Stimulated activated CD4-positive, alpha-beta T cell treated with anti-CD3 and anti-CD28 coated beads, Interleukin-2, amount 100 ng/mL, for 48 hours (primary cell): ENCODE data around the gene ZFHX3.

ENCODE experiments used
- DNase-seq, 2 donors: peaks; one replicate each; pipeline ENCODE4 v3.0.0-alpha.2; 2020

The ZFHX3 gene

GRCh38 chr16:72891291-72892227 lies 156.4 kb downstream of the ZFHX3 start:
- no peak for DNase-seq

GRCh38 chr16:72890587-72890986 lies 157.3 kb downstream of the ZFHX3 start:
- DNase-seq: no peak

DNA sequence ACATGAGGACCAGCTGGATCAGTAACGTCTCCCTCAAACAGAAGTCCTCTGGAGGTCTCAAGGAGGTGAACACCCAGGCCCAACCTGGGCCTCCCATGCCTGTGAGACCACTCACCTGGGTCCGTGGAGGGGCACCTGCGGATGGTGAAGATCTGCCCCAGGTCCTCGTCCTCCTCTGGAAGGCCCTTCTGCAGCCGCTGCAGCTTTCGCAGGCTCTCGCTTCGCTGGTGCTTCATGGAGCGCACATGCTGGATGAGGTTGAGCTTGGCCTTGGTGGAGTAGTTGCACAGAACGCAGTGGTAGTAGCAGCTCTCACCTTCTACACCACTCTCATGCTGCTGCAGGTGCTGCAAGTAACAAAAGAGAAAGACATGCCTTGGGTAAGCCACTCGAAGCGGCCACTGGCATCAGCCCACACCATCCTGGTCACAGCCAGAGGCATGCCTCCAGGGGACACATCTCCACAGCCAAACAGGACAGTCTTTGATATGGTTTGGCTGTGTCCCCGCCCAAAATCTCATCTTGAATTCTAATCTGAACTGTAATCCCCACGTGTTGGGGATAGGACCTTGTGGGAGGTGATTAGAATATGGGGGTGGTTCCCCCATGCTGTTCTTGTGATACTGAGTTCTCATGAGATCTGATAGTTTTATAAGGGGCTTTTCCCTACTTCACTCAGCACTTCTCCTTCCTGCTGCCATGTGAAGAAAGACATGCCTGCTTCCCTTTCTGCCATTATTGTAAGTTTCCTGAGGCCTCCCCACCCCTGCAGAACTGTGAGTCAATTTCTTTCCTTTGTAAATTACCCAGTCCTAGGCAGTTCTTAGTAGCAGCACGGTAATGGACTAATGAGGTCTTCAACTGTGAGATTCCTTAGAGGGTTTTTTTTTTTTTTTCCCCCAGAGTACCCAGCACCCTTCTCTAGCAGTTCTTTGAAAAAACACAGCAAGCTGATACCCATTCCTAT lies 158.0 kb downstream of the ZFHX3 start:
- DNase-seq: no peak

- no peak for DNase-seq
Measured at GRCh38 chr16:72887537-72887936, 160.4 kb downstream of the ZFHX3 start.

DNA sequence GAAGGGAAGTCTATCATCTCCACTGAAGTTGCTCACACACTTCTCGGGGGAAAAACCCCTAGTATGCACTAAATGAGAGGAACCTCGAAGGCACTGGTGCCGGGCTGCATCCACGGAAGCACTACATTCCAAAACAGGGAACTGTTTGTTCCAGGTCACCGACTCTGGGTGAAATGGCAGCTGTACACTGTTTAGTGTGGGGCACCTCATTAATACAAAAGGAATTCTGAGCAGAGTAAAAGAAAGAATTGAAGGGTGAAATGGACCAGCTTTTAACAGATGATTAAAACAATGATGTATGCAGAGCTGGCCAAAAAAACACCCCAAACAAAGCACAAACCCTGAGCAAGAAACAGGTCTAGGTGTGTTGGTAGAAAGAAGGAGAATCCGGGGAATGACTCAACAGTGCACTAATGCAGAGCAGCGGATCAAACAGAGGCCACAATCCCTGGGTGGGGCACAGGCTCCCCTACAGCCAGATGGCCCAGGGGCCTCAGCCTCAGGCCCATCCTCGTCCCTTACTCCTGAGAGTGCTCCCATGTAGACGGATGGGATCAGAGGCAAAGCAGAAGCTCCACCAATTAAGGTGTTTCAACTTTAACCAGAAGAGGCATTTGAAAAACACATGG lies 161.5 kb downstream of the ZFHX3 start:
- DNase-seq: no peak

- DNase-seq: no peak
Measured at GRCh38 chr16:72884573-72884972, 163.4 kb downstream of the ZFHX3 start.

DNA sequence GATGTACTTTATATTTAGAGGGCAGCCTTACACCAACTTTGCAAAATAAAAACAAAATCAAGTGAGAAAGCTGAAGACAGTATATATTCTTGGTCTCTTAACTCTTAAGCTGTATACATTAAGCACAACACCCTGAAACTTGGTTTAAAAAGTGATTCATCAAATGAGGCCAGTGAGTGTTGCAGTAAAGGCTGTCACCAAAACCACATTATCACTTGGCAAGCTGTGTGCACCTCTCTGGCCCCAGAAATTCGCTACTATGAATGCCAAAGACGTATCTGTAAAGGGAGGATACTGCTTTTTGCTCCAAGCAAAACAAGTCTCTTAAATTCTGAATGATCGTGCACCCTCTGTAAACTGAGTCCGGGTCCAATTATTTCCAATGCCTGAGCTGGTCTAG lies 163.9 kb downstream of the ZFHX3 start:
- no peak for DNase-seq

- no peak for DNase-seq
Measured at GRCh38 chr16:72879846-72880245, 168.1 kb downstream of the ZFHX3 start.

GRCh38 chr16:72878301-72879269 lies 169.3 kb downstream of the ZFHX3 start:
- DNase-seq: no peak

DNA sequence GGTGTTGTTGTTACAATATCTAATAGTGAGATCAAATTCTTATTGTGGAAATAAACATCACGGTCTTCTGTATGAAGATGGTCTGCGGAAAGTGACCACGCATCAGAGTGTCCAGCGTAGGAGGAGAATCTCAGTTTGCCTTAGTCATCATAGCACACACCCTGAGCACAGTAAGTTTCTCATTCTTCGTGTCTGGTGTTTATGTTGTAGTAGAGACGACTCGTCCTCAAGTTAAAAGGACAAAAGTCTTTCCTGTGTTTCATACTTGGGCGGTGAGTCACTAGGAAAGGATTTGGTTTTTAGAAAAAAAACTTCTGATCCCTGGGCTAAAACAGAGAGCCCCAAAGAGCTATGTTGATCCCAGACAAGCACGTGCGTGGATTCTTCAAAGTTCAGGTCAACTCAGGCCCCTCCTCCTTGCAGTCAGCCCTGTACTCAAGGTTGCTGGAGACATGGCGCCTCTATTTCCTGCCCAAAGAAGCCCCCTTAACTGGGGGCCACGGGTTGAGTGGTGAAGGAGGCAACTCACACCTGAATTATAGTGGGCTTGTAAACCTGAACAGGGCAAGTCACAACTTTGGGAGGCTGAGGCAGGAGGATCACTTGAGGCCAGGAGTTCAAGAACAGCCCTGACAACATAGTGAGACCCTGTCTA lies 170.4 kb downstream of the ZFHX3 start:
- no peak for DNase-seq

DNA sequence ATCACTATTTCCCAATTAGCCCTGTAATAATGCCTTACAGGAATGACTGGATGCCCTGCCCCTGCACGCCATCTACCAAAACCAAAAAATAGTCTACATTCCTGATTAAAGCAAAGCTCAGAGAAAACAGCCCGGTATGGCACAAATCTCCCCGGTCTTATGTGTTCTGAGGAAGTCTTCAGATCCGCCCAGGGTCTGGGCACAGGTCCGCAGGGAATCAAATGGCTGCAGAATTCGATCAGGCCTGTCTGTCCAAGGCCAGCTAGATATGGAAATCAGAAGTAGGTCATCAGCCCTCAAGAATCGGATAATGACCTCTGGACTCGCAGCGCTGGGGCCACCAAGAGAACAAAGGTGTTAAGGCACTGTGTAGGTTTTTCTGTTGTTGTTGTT lies 171.0 kb downstream of the ZFHX3 start:
- no peak for DNase-seq

GRCh38 chr16:72876221-72876620 lies 171.7 kb downstream of the ZFHX3 start:
- DNase-seq: no peak

GRCh38 chr16:72875291-72876031 lies 172.5 kb downstream of the ZFHX3 start:
- DNase-seq: no peak

DNA sequence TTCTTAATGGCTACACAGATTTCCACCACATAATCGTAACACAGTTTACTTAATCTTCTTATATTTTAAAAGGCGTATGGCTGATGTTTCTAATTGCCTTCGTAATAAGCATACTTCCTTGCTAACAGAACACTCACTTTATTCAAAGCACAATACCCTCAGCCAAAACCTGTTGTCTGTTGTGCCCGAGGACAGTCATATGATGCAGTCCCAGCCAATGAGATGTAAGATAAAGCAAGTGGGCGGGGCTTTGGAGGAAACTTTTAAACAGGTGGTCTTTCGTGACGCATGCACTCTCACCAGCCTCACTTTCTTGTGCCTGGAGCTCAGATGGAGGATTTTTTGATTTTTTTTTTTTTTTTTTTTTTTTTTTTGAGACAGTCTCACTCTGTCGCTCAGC lies 174.1 kb downstream of the ZFHX3 start:
- DNase-seq: no peak

DNA sequence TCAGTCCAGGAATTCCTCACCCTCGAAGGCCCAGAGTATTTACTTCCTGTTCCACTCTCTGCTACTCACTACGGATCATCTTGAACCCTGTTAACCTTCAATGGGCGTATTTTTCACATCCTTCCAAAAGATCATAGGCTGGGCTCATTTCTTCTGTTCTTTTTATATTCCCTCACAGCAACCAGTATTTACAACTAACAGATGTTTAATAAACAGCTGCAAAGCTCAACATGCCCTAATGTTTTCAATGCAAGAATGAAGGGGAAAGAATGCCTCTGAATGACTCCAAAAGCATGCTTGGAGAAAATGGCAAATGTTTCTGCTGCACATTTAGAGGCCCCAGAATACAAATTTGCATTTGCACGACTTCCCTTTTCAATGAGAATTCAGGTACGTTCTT lies 174.9 kb downstream of the ZFHX3 start:
- DNase-seq: no peak

- no peak for DNase-seq
Measured at GRCh38 chr16:72865835-72866234, 182.1 kb downstream of the ZFHX3 start.

- DNase-seq: no peak
Measured at GRCh38 chr16:72865258-72865657, 182.7 kb downstream of the ZFHX3 start.

GRCh38 chr16:72864130-72864833 lies 183.6 kb downstream of the ZFHX3 start:
- no peak for DNase-seq

DNA sequence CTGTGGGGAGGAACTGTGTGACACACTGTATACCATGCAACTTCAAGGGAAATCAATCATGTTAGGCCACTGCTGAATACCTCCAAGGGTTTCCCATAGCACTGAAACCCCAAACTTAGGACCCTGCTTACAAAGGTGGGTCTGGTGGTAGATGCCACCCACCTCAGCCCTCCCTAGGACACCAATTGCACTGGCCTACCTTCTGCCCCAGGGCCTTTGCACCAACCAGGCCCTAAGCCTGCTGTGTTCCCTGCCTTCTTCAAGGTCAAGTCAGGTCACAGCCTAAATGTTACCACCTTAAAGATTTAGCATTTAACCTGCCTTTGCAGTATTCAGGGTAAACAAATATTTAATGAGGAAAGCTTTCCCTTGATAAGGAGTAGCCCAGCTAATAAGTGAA lies 185.8 kb downstream of the ZFHX3 start:
- no peak for DNase-seq
